ENCODE results near the gene MACROD2.

Gene MACROD2

GRCh38 chr20:14951105-14951504, 955.8 kb downstream of the MACROD2 start:
- ChIA-PET CTCF (no interaction called here), POLR2A (ENCODE audit: low non-redundant PET) (no interaction called here)
- TF ChIP-seq, protein P1, sequence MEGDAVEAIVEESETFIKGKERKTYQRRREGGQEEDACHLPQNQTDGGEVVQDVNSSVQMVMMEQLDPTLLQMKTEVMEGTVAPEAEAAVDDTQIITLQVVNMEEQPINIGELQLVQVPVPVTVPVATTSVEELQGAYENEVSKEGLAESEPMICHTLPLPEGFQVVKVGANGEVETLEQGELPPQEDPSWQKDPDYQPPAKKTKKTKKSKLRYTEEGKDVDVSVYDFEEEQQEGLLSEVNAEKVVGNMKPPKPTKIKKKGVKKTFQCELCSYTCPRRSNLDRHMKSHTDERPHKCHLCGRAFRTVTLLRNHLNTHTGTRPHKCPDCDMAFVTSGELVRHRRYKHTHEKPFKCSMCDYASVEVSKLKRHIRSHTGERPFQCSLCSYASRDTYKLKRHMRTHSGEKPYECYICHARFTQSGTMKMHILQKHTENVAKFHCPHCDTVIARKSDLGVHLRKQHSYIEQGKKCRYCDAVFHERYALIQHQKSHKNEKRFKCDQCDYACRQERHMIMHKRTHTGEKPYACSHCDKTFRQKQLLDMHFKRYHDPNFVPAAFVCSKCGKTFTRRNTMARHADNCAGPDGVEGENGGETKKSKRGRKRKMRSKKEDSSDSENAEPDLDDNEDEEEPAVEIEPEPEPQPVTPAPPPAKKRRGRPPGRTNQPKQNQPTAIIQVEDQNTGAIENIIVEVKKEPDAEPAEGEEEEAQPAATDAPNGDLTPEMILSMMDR (conservative IDR thresholded peaks at IDR 0.05; ENCODE audit: low read depth) = no peak

DNA sequence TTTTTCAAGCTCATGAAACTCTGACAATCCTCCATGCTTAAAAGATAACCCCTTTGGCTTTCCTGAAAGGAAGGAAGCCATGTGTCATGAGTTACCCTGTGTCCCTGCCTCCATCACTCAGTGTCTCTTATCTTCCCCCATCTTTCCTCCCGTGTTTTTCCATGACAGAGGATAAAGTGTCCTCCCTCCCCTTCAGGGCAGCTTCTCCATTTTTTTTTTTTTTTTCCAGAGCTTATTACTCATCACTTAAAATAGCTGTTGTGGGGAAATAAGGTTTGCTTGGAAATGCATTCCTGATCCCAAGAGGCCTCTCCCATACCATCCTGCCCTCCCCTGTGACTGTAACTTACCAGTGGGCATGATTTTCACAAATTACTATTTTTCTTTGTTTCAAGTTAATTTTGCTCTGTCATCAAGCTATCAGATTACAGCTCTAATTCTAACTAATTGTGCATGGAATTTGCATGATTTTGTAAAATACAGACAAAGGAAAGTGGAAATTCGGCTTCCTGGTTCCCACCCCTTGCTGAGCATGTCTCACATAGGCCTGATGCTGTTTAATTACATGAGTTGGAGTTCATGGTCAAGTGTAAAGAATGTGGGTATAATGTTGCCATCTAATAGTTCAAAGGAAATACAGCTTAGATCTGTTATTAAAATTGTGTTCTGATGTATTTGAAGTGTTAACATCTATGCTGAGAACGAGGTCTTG, 956.5 kb downstream of the MACROD2 start:
- ChIA-PET CTCF (no interaction called here), POLR2A (ENCODE audit: low non-redundant PET) (no interaction called here)
- peak; percentile 56 for DNase-seq (ENCODE audit: low spot score)
- TF ChIP-seq, protein P1 (conservative IDR thresholded peaks at IDR 0.05; ENCODE audit: low read depth) = no peak
- no peak overlapping the region for H3K27ac ChIP-seq

More at GRCh38 chr20:14951105-14951504, 955.8 kb downstream of the MACROD2 start:
- DNase-seq (ENCODE audit: low spot score) = no peak
- H3K27ac ChIP-seq = no peak overlapping the region

DNA sequence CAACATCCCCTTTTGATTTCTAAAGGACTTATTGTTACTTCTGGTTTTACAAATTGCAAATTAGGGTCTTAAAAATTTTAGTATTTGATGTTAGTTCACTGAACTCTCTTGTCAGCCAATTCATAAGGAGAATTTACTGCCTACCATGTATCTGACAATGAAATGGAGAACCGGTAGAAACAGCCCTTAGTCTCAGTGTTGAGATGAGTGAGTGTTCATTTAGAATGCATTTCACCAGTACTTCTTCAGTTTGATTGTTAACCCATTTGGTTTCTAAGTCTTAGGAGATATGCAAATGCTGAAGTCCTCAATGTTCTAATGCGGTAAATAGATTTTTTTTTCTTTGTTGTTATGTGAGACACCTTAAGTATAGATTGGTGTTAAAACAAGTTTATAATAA, 958.4 kb downstream of the MACROD2 start:
- ChIA-PET CTCF (no interaction called here), POLR2A (ENCODE audit: low non-redundant PET) (interaction anchor here (0.6 kb wide), 1 partner anchor 81 kb away, joined by 3 read pairs; no protein-coding TSS in a partner anchor)
- TF ChIP-seq, protein P1 (conservative IDR thresholded peaks at IDR 0.05; ENCODE audit: low read depth) = no peak
- no peak overlapping the region for H3K27ac ChIP-seq
- DNase-seq (ENCODE audit: low spot score) = no peak

DNA sequence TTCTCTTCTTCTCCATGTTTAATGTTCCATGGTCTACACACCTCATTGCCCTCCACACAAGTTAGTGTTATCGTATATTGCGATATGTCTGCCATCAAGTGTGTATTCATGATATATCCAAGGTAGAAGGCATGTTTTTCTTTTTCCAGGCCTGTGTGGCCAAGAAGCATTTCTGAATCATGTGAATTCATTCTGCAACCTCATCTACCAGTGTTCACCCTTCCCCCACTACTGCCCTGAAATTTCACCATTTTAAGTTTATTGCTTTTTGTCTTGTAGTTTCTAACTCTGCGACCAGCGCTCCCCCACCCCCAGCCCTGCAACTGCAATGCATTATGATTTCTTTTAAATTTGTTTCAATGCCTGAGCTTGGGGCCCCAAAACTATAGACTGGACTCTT, 960.1 kb downstream of the MACROD2 start:
- ChIA-PET POLR2A (ENCODE audit: low non-redundant PET) (no interaction called here), CTCF (interaction anchor here (0.7 kb wide), 1 partner anchor 594 kb away, joined by 3 read pairs; no protein-coding TSS in a partner anchor)
- DNase-seq (ENCODE audit: low spot score) = no peak
- no peak overlapping the region for H3K27ac ChIP-seq
- TF ChIP-seq, protein P1 (conservative IDR thresholded peaks at IDR 0.05; ENCODE audit: low read depth) = no peak

DNA sequence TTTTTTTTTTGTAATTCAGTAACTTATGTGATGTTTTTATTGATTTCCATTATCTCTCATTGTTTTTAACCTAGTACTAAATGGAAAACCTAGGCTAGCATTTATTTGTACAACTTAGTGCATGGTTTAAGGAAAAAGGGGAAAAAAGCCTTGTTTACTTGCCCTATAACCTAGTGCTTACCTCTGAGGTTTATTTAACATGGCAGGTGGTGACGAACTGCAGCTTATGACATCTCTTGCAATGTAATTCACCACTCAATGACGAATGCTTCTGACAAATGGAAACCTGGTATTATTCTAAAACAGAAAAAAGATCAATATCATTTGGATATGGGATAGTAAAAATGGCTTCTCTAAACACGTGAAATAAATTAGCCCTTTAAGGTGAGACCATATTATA, 960.7 kb downstream of the MACROD2 start:
- no peak overlapping the region for H3K27ac ChIP-seq
- CTCF ChIA-PET = interaction anchor here (0.7 kb wide), 1 partner anchor 595 kb away, joined by 3 read pairs; no protein-coding TSS in a partner anchor
- POLR2A ChIA-PET (ENCODE audit: low non-redundant PET) = no interaction called here
- DNase-seq (ENCODE audit: low spot score) = no peak
- TF ChIP-seq, protein P1 (conservative IDR thresholded peaks at IDR 0.05; ENCODE audit: low read depth) = no peak

DNA sequence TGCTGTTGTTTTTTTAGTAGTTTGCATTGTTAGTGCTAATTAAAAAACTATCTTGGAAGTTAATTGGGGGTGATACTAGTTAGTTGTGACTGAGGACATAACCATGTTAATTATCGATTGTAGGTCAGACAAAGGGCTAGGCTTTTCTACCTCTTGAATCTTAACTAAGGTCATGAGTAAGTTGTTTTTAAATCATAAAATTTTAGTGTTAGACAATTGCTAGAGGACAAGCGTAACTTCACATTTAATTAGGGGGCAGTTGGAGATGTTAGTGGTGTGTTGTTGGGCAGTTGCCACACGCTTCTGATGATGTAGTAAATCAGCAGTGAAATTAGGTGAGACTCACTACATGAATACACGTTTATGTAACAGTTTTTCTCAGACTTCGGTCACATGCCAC, 961.2 kb downstream of the MACROD2 start:
- ChIA-PET CTCF (no interaction called here), POLR2A (ENCODE audit: low non-redundant PET) (no interaction called here)
- no peak for DNase-seq (ENCODE audit: low spot score)
- TF ChIP-seq, protein P1 (conservative IDR thresholded peaks at IDR 0.05; ENCODE audit: low read depth) = no peak
- no peak overlapping the region for H3K27ac ChIP-seq
